Epithelial cell of esophagus (primary cell): ENCODE data around the gene TMEM131L.
A peak's percentile ranks its signal among the peaks of the same experiment; 100 is the strongest.

Experiments
- DNase-seq: peaks from one replicate; pipeline ENCODE4 v3.0.0; 2010; ENCODE audit warnings: low read depth
- H3K4me3 ChIP-seq: 2 replicates; pipeline ENCODE4 v1.5.1; 2011; ENCODE audit warnings: mild to moderate bottlenecking, low read length, control low read depth
- CTCF ChIP-seq: IDR thresholded peaks from 2 replicates; pipeline ENCODE4 v1.5.1; 2011; ENCODE audit warnings: low read depth, mild to moderate bottlenecking, low read length, control low read depth, inconsistent platforms; ENCODE audit not compliant: insufficient read depth; ENCODE audit errors: missing control alignments

TMEM131L gene

GRCh38 chr4:153592064-153592463 lies 125.9 kb downstream of the TMEM131L start:
- DNase-seq, result no peak
- TF ChIP-seq CTCF, result no peak
- no peak overlapping the region for H3K4me3 ChIP-seq

GRCh38 chr4:153593161-153593560 lies 127.0 kb downstream of the TMEM131L start:
- H3K4me3 ChIP-seq, result no peak overlapping the region
- DNase-seq, result no peak
- TF ChIP-seq CTCF, result no peak

- TF ChIP-seq CTCF, result no peak
- H3K4me3 ChIP-seq, result no peak overlapping the region
- peak; percentile 39 for DNase-seq
Observed at GRCh38 chr4:153594210-153594609, 128.1 kb downstream of the TMEM131L start.

- no peak for TF ChIP-seq CTCF
- H3K4me3 ChIP-seq, result no peak overlapping the region
- DNase-seq, result peak; percentile 75
Observed at GRCh38 chr4:153595894-153596601, 129.9 kb downstream of the TMEM131L start.

- TF ChIP-seq CTCF, result no peak
Observed at GRCh38 chr4:153602758-153603157, 136.6 kb downstream of the TMEM131L start.

GRCh38 chr4:153603258-153603657 lies 137.1 kb downstream of the TMEM131L start:
- DNase-seq, result no peak

More at GRCh38 chr4:153602758-153603157, 136.6 kb downstream of the TMEM131L start:
- H3K4me3 ChIP-seq, result no peak overlapping the region
- no peak for DNase-seq

More at GRCh38 chr4:153603258-153603657, 137.1 kb downstream of the TMEM131L start:
- no peak overlapping the region for H3K4me3 ChIP-seq
- TF ChIP-seq CTCF, result no peak
